NT2/D1 (cell line): ENCODE data around the gene MEGF10.
"Not testable (repeated sequence)": the region's sequence is repeated elsewhere in the genome, so short reads cannot be mapped to it uniquely, and the experiment has no call there.

Experiments used
- SUZ12 ChIP-seq: IDR thresholded peaks from 2 replicates; pipeline ENCODE4 v1.6.1; 2011; ENCODE audit not compliant: insufficient read length, insufficient read depth; ENCODE audit errors: extremely low read depth
- YY1 ChIP-seq: IDR thresholded peaks from 2 replicates; pipeline ENCODE4 v1.6.1; 2011; ENCODE audit not compliant: insufficient read length, insufficient read depth
- ZNF274 ChIP-seq: IDR thresholded peaks from 2 replicates; pipeline ENCODE4 v1.6.1; 2011; ENCODE audit warnings: mild to moderate bottlenecking, low read depth, low read length

DNA sequence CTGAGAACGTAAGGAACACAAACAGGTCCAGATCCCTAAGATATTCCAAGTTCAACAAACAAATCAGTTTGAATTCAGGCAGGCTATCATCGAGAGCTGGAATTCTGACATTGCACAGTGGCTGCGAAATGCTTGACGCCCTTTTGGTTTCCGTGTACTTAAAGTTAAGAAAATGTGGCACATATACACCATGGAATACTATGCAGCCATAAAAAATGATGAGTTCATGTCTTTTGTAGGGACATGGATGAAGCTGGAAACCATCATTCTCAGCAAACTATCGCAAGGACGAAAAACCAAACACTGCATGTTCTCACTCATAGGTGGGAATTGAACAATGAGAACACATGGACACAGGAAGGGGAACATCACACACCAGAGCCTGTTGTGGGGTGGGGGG, 17.7 kb downstream of the MEGF10 start:
- not testable (repeated sequence) for TF ChIP-seq YY1, ZNF274, SUZ12
